Retina (tissue), 1 donor: ENCODE measurements around the gene ARFGAP3.
A peak's percentile ranks its signal among the peaks of the same experiment; 100 is the strongest.

Experiments
- DNase-seq: peaks from one replicate; pipeline ENCODE4 v3.0.0-alpha.2; 2016

Gene ARFGAP3, protein sequence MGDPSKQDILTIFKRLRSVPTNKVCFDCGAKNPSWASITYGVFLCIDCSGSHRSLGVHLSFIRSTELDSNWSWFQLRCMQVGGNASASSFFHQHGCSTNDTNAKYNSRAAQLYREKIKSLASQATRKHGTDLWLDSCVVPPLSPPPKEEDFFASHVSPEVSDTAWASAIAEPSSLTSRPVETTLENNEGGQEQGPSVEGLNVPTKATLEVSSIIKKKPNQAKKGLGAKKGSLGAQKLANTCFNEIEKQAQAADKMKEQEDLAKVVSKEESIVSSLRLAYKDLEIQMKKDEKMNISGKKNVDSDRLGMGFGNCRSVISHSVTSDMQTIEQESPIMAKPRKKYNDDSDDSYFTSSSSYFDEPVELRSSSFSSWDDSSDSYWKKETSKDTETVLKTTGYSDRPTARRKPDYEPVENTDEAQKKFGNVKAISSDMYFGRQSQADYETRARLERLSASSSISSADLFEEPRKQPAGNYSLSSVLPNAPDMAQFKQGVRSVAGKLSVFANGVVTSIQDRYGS

DNA sequence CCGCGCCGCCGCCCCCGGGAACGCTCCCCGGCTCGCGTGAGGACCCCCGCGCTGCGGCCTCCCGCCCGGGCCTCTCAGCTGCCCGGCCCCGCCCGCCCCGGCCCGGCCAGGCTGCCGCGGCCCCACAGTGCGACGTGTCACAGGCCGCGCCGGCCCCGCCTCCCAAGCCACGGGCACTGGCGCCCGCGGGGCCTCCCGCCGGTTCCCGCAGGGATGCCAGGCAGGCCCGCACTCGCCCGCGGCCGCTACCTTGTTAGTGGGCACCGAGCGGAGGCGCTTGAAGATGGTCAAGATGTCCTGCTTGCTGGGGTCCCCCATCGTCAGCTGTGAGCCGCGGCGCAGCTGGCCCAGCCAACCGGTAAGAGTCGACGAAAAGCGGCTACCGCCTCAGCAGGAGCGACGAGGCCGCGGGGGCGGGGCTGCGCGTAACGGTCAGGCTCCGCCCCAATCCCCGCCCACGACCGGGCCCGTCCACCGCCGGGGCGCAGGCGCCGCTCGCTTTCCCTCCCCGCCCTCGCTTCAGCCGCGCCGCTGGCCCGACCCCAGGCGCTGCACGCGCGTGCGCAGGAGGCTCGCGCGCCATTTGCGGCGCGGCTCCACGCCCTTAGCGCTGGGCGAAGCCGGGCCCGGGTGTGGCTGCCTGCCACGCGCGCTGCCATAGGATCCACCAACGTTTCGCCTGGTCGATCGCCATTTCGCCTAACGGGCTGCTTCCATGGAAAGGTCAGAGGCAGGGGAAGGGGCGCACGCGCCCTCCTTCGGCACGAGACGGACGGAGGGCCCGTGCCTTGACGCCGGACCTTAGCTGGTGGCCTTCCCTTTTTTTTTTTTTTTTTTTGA lies at the start of gene ARFGAP3:
TSS of gene ARFGAP3 (minus strand) at position 409 of the 840 bp plus-strand sequence. CDS start at position 318, 91 bp downstream.
- peak; percentile 98 for DNase-seq

DNA sequence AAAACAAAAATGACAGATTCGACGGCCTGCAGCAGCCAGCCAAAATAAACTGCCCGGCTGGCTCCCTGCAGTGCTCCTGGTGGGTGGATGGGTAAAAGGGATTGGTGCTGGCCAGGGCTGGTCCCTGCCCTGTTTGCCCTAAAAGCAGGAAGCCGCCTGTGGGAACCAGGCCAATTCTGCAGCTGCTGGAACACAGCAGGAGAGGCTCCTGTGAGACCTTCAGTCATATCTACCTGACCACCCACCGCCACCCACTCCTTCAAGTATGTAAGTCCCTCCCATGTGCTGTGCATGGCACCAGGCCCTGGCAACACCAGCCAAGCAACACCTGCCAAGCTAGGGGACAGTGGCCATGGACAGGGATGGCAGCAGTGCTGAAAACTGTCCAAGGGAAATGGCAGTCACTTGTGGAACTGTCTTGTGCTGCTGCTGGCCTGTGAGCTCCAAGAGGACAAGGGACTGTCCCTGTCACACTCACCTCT lies 48.7 kb upstream of the ARFGAP3 start:
- no peak for DNase-seq

DNA sequence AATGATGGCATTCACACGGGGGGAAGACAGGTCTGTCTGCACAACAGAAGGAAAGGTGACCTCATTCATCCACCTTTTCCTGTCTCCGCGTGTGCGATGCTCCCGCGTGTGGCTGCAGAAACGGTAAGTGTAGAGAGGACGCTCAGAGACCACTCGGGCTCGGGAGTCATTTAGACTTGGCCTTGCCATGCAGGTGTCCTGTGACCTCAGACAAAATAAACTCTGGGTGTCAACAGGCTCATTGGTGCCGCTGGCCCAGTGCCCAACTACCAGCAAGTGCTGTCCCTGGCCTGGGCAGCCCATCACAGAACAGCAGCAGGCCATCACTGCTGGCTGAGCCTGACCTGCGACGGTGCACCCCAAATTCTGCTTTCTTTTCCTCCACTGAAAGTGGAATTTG lies 48.1 kb upstream of the ARFGAP3 start:
- no peak for DNase-seq

DNA sequence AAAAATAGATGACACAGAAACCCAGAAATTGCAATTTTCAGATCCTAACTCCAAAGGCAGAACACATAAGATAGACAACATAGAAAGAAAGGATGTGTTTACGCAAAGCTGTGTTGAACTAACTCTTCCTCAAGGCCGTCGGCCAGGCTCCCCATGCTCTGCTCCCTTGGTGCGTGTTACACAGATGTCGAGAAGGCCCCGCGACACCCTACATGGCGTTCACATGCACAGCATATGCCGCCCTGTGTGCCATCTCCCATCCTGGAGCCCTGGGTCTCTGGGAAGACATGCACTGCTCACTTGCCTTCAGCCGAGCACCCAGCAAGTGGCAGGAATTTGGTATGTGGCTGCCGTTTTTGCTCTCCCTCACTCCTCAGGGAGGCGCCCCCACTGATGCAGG lies 47.0 kb upstream of the ARFGAP3 start:
- DNase-seq, result no peak

DNA sequence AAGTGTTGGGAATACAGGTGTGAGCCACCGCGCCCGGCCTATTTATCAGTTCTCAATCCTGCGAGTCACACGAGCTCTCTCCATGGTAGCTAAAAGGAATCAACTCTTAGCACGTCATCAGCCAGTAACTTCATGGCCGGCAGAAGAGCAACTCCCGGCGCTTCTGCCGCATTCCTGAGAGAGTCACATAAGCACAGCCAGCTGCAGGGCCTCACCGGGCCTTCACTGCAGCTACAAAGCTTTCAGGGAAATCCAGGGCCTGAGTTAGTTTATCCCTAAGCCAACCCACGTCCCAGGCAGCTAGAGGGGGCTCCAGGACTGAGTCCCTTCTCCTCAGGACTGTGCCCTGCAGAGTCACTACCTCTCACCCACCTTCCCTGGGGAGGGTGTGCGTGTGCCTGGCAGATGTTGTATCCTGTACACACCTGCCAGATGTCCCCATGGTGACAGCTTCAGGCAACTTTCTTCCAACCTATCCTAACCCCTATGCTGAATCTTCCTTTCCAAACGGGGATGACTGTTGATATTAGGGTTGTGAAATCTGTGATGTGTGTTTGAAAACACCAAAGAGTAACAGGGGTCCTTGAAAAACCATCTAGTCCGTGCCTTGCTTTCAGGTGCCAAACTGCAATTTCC lies 45.9 kb upstream of the ARFGAP3 start:
- DNase-seq, result no peak

DNA sequence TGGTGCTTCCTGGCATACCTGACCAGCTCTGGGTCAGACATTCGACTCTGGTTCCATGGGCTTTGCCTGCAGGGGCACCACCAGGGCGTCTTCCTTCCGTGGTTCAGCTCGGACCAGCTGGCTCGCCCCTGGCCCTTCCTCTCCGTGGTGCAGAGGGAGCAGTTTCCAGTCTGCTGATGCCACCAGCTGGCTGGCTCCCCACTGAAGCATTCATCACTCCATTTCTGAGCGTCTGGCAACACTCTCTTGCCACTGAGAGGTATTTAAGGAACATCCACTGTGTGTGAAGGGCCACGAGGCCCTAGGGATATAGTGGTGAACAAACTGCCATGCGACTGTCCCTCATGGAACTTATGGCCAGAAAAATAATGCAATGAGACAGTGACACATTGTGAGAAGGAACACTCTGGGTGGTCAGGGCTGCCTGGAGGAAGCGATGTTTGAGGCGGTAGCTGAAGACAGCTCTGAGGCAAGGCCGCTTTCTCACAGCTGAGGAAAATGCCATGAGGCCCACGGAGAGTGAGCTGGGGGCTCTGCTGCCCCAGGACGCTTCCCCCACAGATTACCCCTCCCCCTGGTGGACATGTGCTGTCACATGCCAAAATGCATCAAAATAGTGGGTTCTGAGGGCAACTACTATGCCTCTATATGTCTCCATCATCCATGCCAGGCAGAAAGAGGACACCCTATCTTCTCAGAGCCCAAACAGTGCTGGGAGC lies 44.9 kb upstream of the ARFGAP3 start:
- DNase-seq, result no peak

DNA sequence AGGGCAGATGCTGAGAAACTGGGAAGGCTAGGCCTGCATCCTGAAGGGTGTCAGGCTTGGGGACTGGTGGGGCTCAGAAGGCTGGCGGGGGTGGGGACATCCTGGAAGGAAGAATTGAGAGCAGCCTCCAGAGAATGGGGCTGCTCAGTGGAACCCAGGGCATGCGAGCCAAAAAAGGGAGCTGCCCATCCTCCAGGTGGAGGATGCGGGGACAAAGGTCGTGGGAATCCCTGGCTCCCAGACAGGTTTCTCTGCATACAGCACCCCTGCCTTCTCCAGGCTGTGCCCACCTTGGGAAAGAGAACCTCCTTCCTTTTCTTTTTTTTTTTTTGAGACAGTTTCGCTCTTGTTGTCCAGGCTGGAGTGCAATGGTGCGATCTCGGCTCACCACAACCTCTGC lies 40.9 kb upstream of the ARFGAP3 start:
- no peak for DNase-seq

DNA sequence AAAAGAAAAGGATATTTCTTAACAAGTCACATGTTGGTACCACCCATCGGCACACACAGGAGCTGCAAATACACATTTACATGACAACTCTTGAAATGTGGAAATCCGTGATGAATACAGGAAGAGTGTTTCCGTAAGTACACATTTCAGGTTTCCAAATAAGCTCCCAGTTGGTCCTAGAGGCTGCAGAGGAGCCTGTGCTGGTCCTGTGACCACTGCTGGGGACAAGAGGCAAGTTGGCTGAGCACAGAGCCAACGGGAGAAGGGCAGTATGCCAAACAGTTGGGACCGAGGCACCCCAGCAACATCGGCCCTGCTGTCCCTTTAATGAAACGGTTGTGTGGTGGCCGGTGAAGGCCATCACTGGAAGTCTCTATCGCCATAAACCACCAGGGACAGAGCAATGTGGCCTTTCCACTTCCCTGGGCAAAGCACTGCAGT lies 38.5 kb upstream of the ARFGAP3 start:
- no peak for DNase-seq

DNA sequence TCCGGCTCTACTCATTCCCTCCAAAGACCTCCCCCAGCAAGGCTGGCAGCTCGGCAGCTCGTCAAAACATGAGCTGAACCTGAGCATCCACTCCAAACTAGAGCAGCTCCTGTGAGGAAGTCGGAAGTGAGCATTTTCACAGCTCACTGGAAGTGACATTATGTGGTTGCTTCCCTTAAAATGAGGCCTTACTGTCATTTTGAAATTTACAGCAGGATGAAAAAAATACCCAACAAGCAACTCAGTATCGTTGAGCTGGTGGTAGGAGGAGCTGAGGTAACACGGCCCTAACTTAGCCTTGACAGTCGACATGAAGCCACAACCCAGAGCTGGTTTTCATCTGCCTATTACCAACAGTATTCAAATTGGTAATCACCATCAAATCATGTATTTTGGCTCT lies 38.0 kb upstream of the ARFGAP3 start:
- no peak for DNase-seq

DNA sequence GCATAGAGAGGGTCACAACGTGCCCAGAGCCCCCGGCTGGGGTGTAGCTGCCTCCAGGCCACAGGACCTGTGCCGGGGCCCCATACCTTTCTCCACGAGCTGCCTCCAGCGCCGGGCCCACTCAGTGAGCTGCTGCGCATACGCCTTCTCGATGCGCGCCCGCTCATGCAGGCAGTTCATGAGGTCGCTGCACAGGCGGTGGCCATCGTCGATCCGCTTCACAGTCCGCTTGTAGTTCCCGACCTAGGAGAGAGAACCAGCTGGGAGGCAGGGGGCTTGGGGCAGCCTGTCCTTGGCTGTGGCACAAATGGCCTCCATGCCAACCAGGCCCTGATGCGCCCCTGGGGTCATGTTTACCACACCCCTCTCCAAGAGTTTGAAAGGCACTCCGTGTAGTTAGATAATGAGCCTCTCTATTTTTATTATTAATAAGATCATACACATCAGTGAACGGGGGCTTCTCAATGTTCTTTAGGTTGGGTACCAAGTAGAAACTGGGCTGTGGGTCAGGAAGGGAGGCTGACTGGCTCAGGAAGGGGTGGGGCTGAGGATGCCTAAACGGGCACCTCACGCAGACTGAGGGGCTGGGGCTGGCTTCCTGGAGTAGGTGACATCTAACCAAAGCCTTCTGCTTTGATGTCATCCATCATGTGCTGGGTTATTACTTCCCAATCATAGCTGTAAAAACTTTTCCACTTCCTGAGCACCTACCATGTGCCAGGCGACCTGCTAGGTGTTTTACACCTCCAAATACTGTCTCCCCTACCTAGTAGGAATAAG lies 36.5 kb upstream of the ARFGAP3 start:
- DNase-seq, result peak; percentile 60

DNA sequence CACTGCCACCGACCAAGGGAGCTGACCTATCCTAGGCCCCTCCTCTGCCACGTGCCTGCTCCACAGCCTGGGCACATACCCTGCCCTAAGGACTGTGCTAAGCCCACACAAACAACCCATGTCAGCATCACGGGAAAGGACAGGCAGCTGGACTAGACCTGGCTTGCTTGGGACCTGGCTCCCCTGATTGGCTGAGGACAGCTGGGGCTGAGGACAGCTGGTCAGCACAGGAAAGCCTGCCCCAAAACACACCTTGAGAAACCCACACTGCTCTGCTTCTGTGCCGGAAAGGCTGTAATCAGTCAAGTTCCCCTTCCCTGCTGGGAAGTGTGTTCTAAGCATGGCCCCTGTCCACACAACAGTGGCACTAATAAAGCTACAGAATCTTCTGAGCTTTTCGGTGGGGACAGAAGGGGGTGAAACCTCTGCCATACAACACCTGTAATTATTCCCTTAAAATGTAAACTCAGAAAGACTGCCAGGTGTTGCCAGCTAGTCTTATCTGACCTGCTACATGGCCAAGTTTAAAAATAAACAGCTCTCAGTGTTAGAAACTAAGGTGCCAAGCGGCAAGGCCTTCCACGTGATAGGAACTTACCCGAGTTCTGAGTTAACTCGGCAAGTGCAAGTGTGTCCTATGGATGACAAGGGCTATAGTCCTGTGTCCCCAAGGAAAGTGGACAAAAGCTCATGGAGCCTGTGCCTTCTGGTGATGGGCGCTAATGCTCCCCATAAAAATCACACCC lies 35.7 kb upstream of the ARFGAP3 start:
- no peak for DNase-seq

DNA sequence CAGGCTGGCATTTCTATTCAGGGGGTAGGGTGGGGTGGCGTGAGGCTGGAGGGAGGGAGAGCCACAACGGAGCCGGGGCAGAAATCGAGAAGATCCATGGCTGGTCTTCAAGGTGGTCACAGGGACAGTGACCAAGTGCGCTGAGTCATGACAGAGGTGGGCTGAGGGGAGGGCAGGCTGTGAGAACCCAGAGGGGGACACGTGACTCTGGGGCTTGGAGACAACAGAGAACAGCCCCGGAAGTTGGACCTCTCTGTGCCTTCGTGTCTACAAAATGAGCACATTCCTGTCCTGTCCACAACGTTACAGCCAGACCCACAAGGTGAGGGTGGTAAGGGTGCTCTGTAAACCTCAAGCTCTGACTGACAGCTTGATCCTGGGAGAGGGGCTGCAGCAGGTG lies 35.1 kb upstream of the ARFGAP3 start:
- no peak for DNase-seq

DNA sequence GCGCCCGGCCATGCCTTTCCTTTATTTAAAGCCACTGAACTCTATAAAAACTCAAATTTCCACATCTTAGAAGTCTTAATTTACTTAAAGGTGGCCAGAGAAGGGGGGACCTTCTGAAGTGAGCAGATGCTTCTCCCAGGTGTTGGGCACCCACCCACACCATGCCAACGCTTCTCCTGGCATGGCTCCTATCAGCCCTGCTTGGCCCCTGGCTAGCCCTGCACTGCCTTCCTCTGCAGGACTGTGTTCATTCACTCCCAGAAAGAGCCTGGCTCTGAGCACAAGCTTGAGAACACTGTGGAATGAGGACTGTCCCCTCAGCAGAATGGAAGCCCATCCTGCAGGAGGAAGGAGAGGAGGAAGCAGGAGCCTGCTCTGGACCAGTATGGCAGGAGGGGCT lies 34.6 kb upstream of the ARFGAP3 start:
- DNase-seq, result no peak

DNA sequence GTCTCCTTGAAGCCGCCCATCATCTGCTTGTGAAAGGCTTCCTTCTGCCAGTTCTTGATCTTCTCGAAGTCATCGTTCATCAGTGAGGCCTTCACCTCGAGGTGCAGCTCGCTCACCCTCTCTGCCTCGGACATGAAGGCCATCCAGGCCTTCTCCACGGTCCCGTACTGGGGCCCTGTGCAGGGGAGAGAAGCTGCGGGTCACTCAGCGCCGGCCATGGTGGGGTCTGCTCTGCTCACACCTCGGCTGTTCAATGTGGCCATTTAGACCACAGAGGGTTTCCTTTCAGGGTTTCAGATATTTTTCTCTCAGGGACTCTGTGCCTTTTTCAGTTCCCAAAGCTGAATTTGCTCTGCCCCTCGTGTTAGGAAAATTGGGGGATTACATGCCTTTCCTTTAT lies 33.9 kb upstream of the ARFGAP3 start:
- DNase-seq, result no peak

DNA sequence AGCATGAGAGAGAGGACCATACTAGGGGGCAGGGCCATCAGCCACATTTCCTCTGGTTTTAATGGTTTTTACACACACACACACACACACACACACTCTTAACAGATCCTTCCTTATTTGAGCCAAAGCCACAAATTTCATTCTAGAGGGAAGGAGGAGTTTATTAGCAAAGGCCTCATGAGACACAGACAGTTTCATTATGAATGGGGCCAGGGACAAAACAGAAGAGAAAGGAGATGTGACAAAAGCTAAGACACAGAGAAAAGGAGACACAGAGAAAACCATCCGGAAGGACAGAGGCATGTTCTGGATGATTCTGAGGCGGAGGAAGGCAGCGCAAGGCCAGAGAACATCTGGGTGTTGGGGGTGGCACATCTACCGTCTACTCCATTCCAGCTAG lies 32.2 kb upstream of the ARFGAP3 start:
- no peak for DNase-seq

DNA sequence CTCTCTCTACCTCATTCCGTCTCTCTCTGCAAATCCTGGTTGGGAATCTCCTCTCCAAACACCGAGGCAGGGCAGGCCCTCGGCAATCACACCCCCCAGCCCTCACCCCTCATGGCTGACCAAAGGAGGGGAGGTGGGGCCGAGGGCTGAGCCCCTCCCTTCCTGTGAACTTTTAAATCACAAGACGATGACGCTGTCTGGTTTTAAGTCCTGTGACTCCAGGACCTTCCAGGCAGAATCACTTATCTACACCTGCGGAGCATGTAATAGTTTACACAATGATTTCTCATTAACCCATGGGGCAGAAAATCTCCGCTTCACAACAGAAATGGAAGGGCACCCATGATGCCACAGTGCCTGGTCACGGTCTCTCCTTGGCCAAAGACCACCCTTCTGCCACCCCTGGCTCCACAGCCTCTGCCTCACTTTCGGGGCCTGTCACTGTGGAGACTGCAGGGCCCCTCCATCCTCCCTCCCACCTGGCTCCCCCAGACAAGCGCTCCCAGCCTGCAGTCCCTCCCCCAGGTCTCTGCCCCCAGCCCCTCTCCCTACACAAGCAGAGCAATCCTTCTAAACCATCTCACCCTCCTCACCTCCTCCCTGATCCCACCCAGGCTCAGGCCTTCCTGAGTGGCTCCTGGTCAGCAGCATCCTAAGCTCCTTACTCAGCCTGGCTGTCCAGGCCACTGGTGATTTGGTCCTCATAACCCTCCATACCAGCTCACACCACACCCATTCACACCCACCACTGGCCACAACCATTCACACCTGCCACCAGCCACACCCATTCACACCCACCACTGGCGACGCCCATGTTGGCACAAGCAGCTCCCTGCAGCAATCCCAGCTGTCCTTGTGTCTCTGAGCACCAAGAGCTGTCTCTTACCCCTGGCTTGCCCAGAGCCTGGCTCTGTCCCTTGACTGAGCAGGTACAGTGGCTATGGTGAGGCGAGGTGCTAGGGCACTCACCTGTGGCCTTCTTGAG lies 30.7 kb upstream of the ARFGAP3 start:
- DNase-seq, result no peak

DNA sequence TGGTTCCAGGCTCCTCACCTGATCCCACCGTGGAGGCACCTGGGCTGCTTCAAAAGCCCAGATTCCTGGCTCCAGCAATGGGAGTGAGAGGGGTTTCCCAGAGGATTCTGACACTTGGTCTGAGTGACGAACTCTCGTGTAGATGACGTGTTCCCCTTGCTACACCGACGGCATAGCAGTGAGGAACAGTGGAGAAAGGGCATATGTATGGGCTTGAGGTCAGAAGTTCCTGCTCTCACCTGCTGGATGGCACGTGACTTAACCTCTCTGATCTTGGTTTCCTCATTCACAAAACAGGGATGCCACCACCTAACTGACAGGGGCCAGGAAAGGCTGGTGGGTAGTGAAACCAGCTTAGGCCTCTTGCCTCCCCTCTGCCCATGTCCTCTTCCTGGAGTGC lies 30.0 kb upstream of the ARFGAP3 start:
- DNase-seq, result no peak

DNA sequence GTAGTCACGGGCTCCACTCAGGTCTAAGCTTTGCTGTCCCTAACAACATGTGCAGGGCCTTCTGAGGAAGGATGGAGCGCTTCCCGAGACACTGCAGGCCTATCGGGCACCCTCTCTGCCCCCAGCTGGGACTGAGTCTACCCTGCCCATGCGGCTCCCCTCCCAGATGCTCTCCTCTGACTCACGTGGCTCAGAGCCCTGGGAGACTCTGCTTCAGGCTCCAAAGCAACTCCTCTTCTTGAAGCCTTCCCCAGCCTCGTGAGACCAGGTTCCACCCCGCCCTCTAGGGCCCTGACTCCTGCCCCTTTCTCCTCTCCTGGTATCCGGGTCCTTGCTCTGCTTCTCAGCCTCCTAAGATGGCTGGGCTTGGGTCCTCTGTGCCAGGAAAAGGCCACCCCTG lies 28.4 kb upstream of the ARFGAP3 start:
- no peak for DNase-seq

DNA sequence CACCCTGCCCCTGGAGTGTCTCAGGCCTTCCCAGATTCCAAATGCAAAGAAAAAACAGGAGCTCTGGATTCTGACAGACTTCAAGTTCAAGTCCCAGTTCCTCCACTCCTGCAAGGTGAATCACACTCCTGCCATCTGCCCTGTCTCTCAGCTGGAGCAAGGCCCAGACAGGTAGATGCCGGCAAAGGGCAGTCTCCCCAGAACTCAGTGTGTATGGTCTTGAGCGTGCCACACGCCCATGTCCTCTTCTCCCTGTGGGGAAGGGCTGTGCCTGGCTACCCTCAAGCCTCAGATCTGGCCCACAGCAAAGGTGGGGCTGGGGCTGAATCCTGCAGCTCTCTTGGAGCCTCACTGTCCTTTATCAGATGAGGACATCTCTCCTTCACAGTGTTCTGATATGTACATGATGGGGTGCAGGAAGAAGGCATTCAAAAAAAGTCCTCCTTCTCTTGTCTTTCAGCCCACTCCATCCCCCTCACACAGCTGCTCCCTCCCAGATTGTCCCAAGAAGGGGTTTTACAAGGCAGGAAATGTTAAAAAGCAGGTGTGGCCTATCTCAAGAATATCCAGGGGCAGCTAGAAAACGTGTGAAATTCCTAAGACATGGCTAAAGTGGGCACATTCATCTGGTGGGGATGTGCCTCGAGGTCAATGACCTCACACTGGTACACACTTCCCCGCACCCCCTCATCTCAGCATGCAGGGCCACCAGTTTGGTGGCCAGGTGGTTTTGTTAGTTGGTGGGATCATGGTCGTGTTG lies 27.7 kb upstream of the ARFGAP3 start:
- no peak for DNase-seq
